ENCODE data around the gene TP53RK. TPM values are rescaled to one million over a fixed set of nuclear protein-coding genes. Genes with fewer than 3 reads are reported as not detected.

TP53RK gene
- total RNA-seq: 10 to 100 TPM in 4 of 6 donors, 1 to 10 TPM in 2; 8.1 to 21.9 (median 12.5) TPM

DNA sequence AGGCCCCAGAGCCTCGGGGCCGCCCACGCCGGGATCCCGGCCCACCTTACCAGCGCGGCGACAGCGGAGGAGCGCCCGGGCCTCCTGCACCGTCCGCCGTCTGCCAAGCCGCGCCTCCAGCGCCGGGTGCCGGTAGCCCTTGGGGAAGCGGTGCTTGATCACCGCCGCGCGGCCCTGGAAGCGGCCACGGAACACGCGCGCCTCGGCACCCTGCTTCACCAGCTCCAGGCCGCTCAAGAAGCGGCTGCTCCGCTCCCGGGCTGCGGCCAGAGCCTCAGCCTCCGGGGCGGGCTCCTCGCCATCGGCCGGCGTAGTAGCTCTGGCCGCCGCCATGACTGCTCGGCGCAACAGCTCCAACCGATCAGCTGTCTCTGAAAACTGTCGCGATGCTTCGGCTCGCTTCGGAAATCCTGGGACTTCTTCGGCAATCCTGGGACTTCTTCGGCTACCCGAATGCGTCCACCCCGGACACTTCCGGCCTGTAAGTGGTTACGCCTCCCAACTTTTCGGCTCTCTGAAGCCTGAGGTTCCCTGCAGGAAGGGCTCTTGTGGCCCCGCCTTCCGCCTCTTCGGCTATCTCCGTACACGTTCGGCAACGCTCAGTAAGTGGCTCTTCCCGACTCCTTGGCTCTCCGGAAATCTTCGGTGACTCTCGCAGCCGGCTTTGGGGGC lies at the start of gene TP53RK:
TSS of gene TP53RK (minus strand) at position 363 of the 672 bp plus-strand sequence. CDS start at position 333, 30 bp downstream.
- H3K36me3 ChIP-seq: peaks cover 0 to 24% (median 2%) of the 10 kb centered on the region in 4 donors
- H3K27ac ChIP-seq: peak within 1 kb of the TSS; percentile 93 to 95 (median 94)
- WGBS, 2 donors: 0 to 1% methylated on average over 1 to 41 of the region's 71 CpGs
- no peaks in the 10 kb centered on the region for H3K27me3 ChIP-seq
- no peaks in the 10 kb centered on the region for H3K9me3 ChIP-seq
- DNase-seq: peak; percentile 94 to 99
- H3K4me3 ChIP-seq: peak within 1 kb of the TSS; percentile 54 to 96 (median 77)
- peaks cover 22 to 27% (median 23%) of the 10 kb centered on the region in 4 donors for H3K4me1 ChIP-seq
- TF ChIP-seq POLR2A (IDR thresholded peaks at IDR 0.05): peak in 3 of 4 donors; percentile 84 to 93 (median 90)
- TF ChIP-seq, protein P1, sequence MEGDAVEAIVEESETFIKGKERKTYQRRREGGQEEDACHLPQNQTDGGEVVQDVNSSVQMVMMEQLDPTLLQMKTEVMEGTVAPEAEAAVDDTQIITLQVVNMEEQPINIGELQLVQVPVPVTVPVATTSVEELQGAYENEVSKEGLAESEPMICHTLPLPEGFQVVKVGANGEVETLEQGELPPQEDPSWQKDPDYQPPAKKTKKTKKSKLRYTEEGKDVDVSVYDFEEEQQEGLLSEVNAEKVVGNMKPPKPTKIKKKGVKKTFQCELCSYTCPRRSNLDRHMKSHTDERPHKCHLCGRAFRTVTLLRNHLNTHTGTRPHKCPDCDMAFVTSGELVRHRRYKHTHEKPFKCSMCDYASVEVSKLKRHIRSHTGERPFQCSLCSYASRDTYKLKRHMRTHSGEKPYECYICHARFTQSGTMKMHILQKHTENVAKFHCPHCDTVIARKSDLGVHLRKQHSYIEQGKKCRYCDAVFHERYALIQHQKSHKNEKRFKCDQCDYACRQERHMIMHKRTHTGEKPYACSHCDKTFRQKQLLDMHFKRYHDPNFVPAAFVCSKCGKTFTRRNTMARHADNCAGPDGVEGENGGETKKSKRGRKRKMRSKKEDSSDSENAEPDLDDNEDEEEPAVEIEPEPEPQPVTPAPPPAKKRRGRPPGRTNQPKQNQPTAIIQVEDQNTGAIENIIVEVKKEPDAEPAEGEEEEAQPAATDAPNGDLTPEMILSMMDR (IDR thresholded peaks at IDR 0.05): peak; percentile 23 to 89 (median 80)
- TF ChIP-seq EP300 (IDR thresholded peaks at IDR 0.05): no peak
- TF ChIP-seq POLR2AphosphoS5 (IDR thresholded peaks at IDR 0.05): peak; percentile 76 to 87
- peak; percentile 98 to 100 for ATAC-seq (ENCODE audit: low FRiP score in 2 of 2)

DNA sequence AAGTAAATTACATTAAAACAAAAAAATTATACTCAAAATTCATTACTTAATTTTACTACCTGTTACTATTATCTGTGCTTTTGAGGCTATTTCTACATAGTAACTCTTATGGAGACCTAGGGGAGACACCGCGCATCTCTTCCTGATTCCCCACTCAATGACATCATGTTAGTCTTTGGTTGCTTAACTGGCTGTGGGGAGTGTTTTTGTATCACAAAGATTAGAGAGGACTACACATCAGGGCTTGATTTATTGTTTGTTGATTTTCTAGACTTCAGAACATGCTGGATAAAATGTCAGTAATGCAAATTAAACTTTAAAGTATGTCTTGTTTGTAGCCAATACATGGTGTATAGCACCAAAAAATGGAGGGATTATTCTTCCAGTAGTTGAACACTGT lies 46.2 kb upstream of the TP53RK start:
- H3K9me3 ChIP-seq: no peaks in the 10 kb centered on the region
- H3K27me3 ChIP-seq: no peaks in the 10 kb centered on the region
- no peak for DNase-seq
- no peak overlapping the region for H3K27ac ChIP-seq
- ATAC-seq (ENCODE audit: low FRiP score in 2 of 2): no peak
- WGBS, 2 donors: 96 to 97% methylated on average over 2 of the region's 2 CpGs
- peaks cover 0 to 11% (median 3%) of the 10 kb centered on the region in 4 donors for H3K36me3 ChIP-seq
- H3K4me3 ChIP-seq: no peak overlapping the region
- no peaks in the 10 kb centered on the region for H3K4me1 ChIP-seq
- TF ChIP-seq POLR2AphosphoS5 (IDR thresholded peaks at IDR 0.05) (no peak), POLR2A (IDR thresholded peaks at IDR 0.05) (no peak), EP300 (IDR thresholded peaks at IDR 0.05) (no peak)
- TF ChIP-seq, protein P1 (IDR thresholded peaks at IDR 0.05): no peak

DNA sequence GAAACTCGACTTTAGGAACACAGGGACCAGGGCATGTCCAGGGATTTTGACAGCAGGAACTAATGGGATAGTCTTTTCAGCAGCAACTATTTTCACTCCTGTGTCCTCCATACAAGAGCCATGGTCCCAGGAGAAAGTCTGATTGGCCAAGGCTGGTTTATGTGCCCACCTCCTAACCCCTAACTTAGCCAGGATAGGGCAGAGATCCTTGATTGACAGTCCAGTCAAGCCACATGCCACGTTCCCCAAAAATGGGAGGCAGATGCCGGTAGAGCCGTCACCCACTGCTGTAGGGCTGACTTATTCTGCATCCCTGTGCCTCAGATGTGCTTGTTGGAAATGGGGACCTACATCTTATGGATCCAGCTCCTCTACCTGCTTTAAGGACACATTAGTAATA lies 42.5 kb upstream of the TP53RK start:
- WGBS, 2 donors: 77 to 90% methylated on average over 4 of the region's 4 CpGs
- Histone ChIP-seq H3K4me1 (no peaks in the 10 kb centered on the region), H3K9me3 (no peaks in the 10 kb centered on the region), H3K27ac (no peak overlapping the region), H3K4me3 (no peak overlapping the region), H3K36me3 (peaks cover 0 to 19% (median 5%) of the 10 kb centered on the region in 4 donors), H3K27me3 (no peaks in the 10 kb centered on the region)
- no peak for DNase-seq
- no peak for ATAC-seq (ENCODE audit: low FRiP score in 2 of 2)
- TF ChIP-seq EP300 (IDR thresholded peaks at IDR 0.05) (no peak), POLR2AphosphoS5 (IDR thresholded peaks at IDR 0.05) (no peak), POLR2A (IDR thresholded peaks at IDR 0.05) (no peak)
- TF ChIP-seq, protein P1 (IDR thresholded peaks at IDR 0.05): no peak

DNA sequence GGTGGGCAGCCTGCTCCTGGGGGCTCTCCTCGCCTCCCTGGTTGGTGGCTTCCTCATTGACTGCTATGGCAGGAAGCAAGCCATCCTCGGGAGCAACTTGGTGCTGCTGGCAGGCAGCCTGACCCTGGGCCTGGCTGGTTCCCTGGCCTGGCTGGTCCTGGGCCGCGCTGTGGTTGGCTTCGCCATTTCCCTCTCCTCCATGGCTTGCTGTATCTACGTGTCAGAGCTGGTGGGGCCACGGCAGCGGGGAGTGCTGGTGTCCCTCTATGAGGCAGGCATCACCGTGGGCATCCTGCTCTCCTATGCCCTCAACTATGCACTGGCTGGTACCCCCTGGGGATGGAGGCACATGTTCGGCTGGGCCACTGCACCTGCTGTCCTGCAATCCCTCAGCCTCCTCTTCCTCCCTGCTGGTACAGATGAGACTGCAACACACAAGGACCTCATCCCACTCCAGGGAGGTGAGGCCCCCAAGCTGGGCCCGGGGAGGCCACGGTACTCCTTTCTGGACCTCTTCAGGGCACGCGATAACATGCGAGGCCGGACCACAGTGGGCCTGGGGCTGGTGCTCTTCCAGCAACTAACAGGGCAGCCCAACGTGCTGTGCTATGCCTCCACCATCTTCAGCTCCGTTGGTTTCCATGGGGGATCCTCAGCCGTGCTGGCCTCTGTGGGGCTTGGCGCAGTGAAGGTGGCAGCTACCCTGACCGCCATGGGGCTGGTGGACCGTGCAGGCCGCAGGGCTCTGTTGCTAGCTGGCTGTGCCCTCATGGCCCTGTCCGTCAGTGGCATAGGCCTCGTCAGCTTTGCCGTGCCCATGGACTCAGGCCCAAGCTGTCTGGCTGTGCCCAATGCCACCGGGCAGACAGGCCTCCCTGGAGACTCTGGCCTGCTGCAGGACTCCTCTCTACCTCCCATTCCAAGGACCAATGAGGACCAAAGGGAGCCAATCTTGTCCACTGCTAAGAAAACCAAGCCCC lies 36.2 kb upstream of the TP53RK start:
- Histone ChIP-seq H3K4me3 (no peak overlapping the region), H3K9me3 (peaks cover 0 to 12% (median 3%) of the 10 kb centered on the region in 4 donors), H3K4me1 (no peaks in the 10 kb centered on the region), H3K36me3 (peaks cover 3 to 9% (median 6%) of the 10 kb centered on the region in 4 donors), H3K27ac (no peak overlapping the region), H3K27me3 (no peaks in the 10 kb centered on the region)
- DNase-seq (peak in 1 of 2 donors; percentile 64), ATAC-seq (ENCODE audit: low FRiP score in 2 of 2) (peak in 1 of 2 donors; percentile 32)
- no peak for TF ChIP-seq EP300 (IDR thresholded peaks at IDR 0.05)
- TF ChIP-seq POLR2A (IDR thresholded peaks at IDR 0.05): no peak
- no peak for TF ChIP-seq POLR2AphosphoS5 (IDR thresholded peaks at IDR 0.05)
- TF ChIP-seq, protein P1 (IDR thresholded peaks at IDR 0.05): no peak
- 94 to 97% methylated on average over 13 to 26 of the region's 27 CpGs for WGBS, 2 donors

All from upper lobe of left lung (tissue), 6 donors.